ENCODE measurements around the gene NFKBIA. TPM values are rescaled to one million over a fixed set of nuclear protein-coding genes. Genes with fewer than 3 reads are reported as not detected.
"Not testable (repeated sequence)": the region's sequence is repeated elsewhere in the genome, so short reads cannot be mapped to it uniquely, and the experiment has no call there.

The NFKBIA gene
- polyA plus RNA-seq, 4 donors, result 108 to 173 (median 122) TPM

DNA sequence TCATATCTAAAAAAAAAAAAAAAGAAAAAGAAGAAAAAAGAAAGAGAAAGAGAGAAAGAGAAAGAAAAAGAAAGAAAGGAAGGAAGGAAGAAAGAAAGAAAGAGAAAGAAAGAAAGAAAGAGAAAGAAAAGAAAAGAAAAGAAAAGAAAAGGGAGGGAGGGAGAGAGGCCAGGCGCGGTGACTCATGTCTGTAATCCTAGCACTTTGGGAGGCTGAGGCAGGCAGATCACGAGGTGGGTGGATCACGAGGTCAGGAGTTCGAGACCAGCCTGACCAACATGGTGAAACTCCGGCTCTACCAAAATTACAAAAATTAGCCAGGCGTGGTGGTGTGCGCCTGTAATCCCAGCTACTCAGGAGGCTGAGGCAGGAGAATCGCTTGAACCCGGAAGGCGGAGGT lies 31.3 kb downstream of the NFKBIA start:
- H3K9me3 ChIP-seq (ENCODE audit: control insufficient read depth in 2 of 2, insufficient read depth in 1 of 2, low read depth in 1 of 2, low read length in 1 of 2), result peaks cover 0 to 15% of the 10 kb centered on the region in 2 donors
- not testable (repeated sequence) for H3K27me3 ChIP-seq (ENCODE audit: control insufficient read depth in 3 of 3, insufficient read depth in 3 of 3, low read length in 3 of 3); H3K4me1 ChIP-seq (ENCODE audit: control insufficient read depth in 3 of 3, insufficient read depth in 2 of 3, low read depth in 1 of 3, low read length in 2 of 3); DNase-seq; FAIRE-seq; H3K36me3 ChIP-seq (ENCODE audit: control insufficient read depth in 3 of 3, insufficient read depth in 2 of 3, low read depth in 1 of 3, low read length in 3 of 3); H3K4me3 ChIP-seq (ENCODE audit: low read depth in 1 of 3, low read length in 3 of 3); H3K27ac ChIP-seq (ENCODE audit: low read depth in 1 of 3, low read length in 2 of 3)
- whole genome bisulfite sequencing, 3 donors, result 88 to 95% (median 93%) methylated on average over 11 of the region's 11 CpGs

GRCh38 chr14:35370969-35371368 lies 33.6 kb downstream of the NFKBIA start:
- Histone ChIP-seq H3K27me3 (ENCODE audit: control insufficient read depth in 3 of 3, insufficient read depth in 3 of 3, low read length in 3 of 3) (no peaks in the 10 kb centered on the region), H3K4me1 (ENCODE audit: control insufficient read depth in 3 of 3, insufficient read depth in 2 of 3, low read depth in 1 of 3, low read length in 2 of 3) (peaks cover 0 to 23% (median 4%) of the 10 kb centered on the region in 3 donors), H3K4me3 (ENCODE audit: low read depth in 1 of 3, low read length in 3 of 3) (no peak overlapping the region), H3K9me3 (ENCODE audit: control insufficient read depth in 2 of 2, insufficient read depth in 1 of 2, low read depth in 1 of 2, low read length in 1 of 2) (peaks cover 0 to 15% of the 10 kb centered on the region in 2 donors), H3K27ac (ENCODE audit: low read depth in 1 of 3, low read length in 2 of 3) (no peak overlapping the region), H3K36me3 (ENCODE audit: control insufficient read depth in 3 of 3, insufficient read depth in 2 of 3, low read depth in 1 of 3, low read length in 3 of 3) (no peaks in the 10 kb centered on the region)
- 70 to 86% (median 78%) methylated on average over 5 of the region's 5 CpGs for WGBS, 3 donors
- DNase-seq (no peak), FAIRE-seq (no peak)

GRCh38 chr14:35369701-35370191 lies 34.8 kb downstream of the NFKBIA start:
- Histone ChIP-seq H3K4me3 (ENCODE audit: low read depth in 1 of 3, low read length in 3 of 3) (no peak overlapping the region), H3K27me3 (ENCODE audit: control insufficient read depth in 3 of 3, insufficient read depth in 3 of 3, low read length in 3 of 3) (no peaks in the 10 kb centered on the region), H3K27ac (ENCODE audit: low read depth in 1 of 3, low read length in 2 of 3) (no peak overlapping the region), H3K36me3 (ENCODE audit: control insufficient read depth in 3 of 3, insufficient read depth in 2 of 3, low read depth in 1 of 3, low read length in 3 of 3) (no peaks in the 10 kb centered on the region), H3K4me1 (ENCODE audit: control insufficient read depth in 3 of 3, insufficient read depth in 2 of 3, low read depth in 1 of 3, low read length in 2 of 3) (peaks cover 0 to 35% (median 4%) of the 10 kb centered on the region in 3 donors), H3K9me3 (ENCODE audit: control insufficient read depth in 2 of 2, insufficient read depth in 1 of 2, low read depth in 1 of 2, low read length in 1 of 2) (peaks cover 0 to 15% of the 10 kb centered on the region in 2 donors)
- 67 to 83% (median 83%) methylated on average over 24 of the region's 24 CpGs for WGBS, 3 donors
- DNase-seq (no peak), FAIRE-seq (no peak)

GRCh38 chr14:35368583-35369392 lies 35.8 kb downstream of the NFKBIA start:
- peaks cover 0 to 15% of the 10 kb centered on the region in 2 donors for H3K9me3 ChIP-seq (ENCODE audit: control insufficient read depth in 2 of 2, insufficient read depth in 1 of 2, low read depth in 1 of 2, low read length in 1 of 2)
- DNase-seq, result no peak
- FAIRE-seq, result no peak
- H3K27me3 ChIP-seq (ENCODE audit: control insufficient read depth in 3 of 3, insufficient read depth in 3 of 3, low read length in 3 of 3), result no peaks in the 10 kb centered on the region
- H3K36me3 ChIP-seq (ENCODE audit: control insufficient read depth in 3 of 3, insufficient read depth in 2 of 3, low read depth in 1 of 3, low read length in 3 of 3), result no peaks in the 10 kb centered on the region
- WGBS, 3 donors, result 74 to 87% (median 86%) methylated on average over 37 of the region's 37 CpGs
- no peak overlapping the region for H3K27ac ChIP-seq (ENCODE audit: low read depth in 1 of 3, low read length in 2 of 3)
- H3K4me3 ChIP-seq (ENCODE audit: low read depth in 1 of 3, low read length in 3 of 3), result no peak overlapping the region
- H3K4me1 ChIP-seq (ENCODE audit: control insufficient read depth in 3 of 3, insufficient read depth in 2 of 3, low read depth in 1 of 3, low read length in 2 of 3), result peaks cover 0 to 37% (median 4%) of the 10 kb centered on the region in 3 donors

GRCh38 chr14:35368139-35368460 lies 36.4 kb downstream of the NFKBIA start:
- Histone ChIP-seq H3K36me3 (ENCODE audit: control insufficient read depth in 3 of 3, insufficient read depth in 2 of 3, low read depth in 1 of 3, low read length in 3 of 3) (no peaks in the 10 kb centered on the region), H3K27me3 (ENCODE audit: control insufficient read depth in 3 of 3, insufficient read depth in 3 of 3, low read length in 3 of 3) (no peaks in the 10 kb centered on the region), H3K27ac (ENCODE audit: low read depth in 1 of 3, low read length in 2 of 3) (peak overlapping the region in 2 of 3 donors; percentile 28 to 34), H3K4me3 (ENCODE audit: low read depth in 1 of 3, low read length in 3 of 3) (no peak overlapping the region), H3K4me1 (ENCODE audit: control insufficient read depth in 3 of 3, insufficient read depth in 2 of 3, low read depth in 1 of 3, low read length in 2 of 3) (peaks cover 0 to 37% (median 4%) of the 10 kb centered on the region in 3 donors), H3K9me3 (ENCODE audit: control insufficient read depth in 2 of 2, insufficient read depth in 1 of 2, low read depth in 1 of 2, low read length in 1 of 2) (peaks cover 0 to 15% of the 10 kb centered on the region in 2 donors)
- DNase-seq (no peak), FAIRE-seq (no peak)
- 57 to 85% (median 66%) methylated on average over 2 of the region's 2 CpGs for WGBS, 3 donors

DNA sequence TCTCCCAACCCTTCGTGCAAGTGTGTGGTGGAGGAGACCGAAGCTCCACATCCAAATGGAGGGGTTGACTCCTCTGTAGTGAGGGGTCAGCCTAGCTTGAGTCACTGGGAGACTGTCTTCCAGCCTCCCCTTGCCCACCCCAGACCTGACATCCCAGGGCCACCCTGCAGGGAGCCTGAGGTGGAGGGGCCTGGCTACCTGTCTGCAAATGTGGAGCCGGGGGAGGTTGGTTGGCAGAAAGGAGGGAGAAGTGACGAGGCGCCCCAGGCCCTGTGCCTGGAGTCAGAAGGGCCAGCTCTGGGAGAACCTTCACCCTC lies 37.5 kb downstream of the NFKBIA start:
- WGBS, 3 donors, result 92 to 98% (median 96%) methylated on average over 5 of the region's 5 CpGs
- no peak for DNase-seq
- no peak for FAIRE-seq
- H3K4me1 ChIP-seq (ENCODE audit: control insufficient read depth in 3 of 3, insufficient read depth in 2 of 3, low read depth in 1 of 3, low read length in 2 of 3), result peaks cover 0 to 37% (median 4%) of the 10 kb centered on the region in 3 donors
- H3K4me3 ChIP-seq (ENCODE audit: low read depth in 1 of 3, low read length in 3 of 3), result no peak overlapping the region
- no peaks in the 10 kb centered on the region for H3K36me3 ChIP-seq (ENCODE audit: control insufficient read depth in 3 of 3, insufficient read depth in 2 of 3, low read depth in 1 of 3, low read length in 3 of 3)
- peaks cover 0 to 14% of the 10 kb centered on the region in 2 donors for H3K9me3 ChIP-seq (ENCODE audit: control insufficient read depth in 2 of 2, insufficient read depth in 1 of 2, low read depth in 1 of 2, low read length in 1 of 2)
- H3K27me3 ChIP-seq (ENCODE audit: control insufficient read depth in 3 of 3, insufficient read depth in 3 of 3, low read length in 3 of 3), result no peaks in the 10 kb centered on the region
- H3K27ac ChIP-seq (ENCODE audit: low read depth in 1 of 3, low read length in 2 of 3), result peak overlapping the region in 2 of 3 donors; percentile 29 to 83

DNA sequence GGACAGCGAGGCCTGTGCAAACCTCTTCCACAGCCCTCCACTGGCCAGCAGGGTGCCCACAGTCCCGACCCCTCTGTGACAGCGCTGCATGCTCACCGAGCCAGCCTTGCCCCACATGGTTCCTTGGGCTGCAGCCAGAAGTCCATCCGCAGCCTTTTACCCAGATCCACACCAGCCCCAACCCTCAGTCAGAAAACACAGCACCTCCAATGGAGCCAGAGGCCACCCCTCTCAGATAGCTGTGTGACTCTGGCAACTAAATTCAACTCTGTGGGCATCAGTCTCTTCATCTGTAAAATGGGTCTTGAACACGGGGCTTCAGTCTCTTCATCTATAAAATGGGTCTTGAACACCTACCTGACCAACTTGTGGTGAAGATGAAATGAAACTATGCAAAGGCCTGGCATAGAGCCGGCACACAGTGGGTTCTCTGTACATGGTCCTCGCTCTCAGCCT lies 38.0 kb downstream of the NFKBIA start:
- H3K4me1 ChIP-seq (ENCODE audit: control insufficient read depth in 3 of 3, insufficient read depth in 2 of 3, low read depth in 1 of 3, low read length in 2 of 3), result peaks cover 0 to 37% (median 4%) of the 10 kb centered on the region in 3 donors
- peak overlapping the region in 2 of 3 donors; percentile 83 to 88 for H3K27ac ChIP-seq (ENCODE audit: low read depth in 1 of 3, low read length in 2 of 3)
- no peak for DNase-seq
- H3K36me3 ChIP-seq (ENCODE audit: control insufficient read depth in 3 of 3, insufficient read depth in 2 of 3, low read depth in 1 of 3, low read length in 3 of 3), result no peaks in the 10 kb centered on the region
- H3K27me3 ChIP-seq (ENCODE audit: control insufficient read depth in 3 of 3, insufficient read depth in 3 of 3, low read length in 3 of 3), result no peaks in the 10 kb centered on the region
- WGBS, 3 donors, result 84 to 94% (median 91%) methylated on average over 8 of the region's 8 CpGs
- FAIRE-seq, result no peak
- no peak overlapping the region for H3K4me3 ChIP-seq (ENCODE audit: low read depth in 1 of 3, low read length in 3 of 3)
- H3K9me3 ChIP-seq (ENCODE audit: control insufficient read depth in 2 of 2, insufficient read depth in 1 of 2, low read depth in 1 of 2, low read length in 1 of 2), result peaks cover 0 to 10% of the 10 kb centered on the region in 2 donors

DNA sequence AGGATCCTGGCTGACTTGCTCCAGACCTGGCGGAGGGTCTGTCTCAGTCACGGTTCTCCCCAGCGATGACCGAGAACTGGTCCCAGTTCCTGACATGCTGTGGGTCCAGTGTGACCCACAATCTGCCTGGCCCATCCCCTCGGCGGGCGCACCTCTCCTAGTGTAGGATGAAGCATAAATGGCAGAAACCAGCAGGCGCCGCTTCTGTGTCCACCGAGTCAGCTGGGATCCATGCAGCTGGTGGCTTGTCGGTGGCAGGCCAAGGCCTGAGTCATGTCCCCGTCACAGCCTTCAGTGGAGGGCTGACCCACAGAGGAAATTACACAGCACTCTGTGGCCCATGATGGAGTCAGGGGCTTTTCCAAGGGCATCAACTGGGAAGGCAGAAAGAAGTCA lies 38.5 kb downstream of the NFKBIA start:
- no peaks in the 10 kb centered on the region for H3K27me3 ChIP-seq (ENCODE audit: control insufficient read depth in 3 of 3, insufficient read depth in 3 of 3, low read length in 3 of 3)
- 86 to 88% (median 87%) methylated on average over 12 of the region's 12 CpGs for WGBS, 3 donors
- H3K9me3 ChIP-seq (ENCODE audit: control insufficient read depth in 2 of 2, insufficient read depth in 1 of 2, low read depth in 1 of 2, low read length in 1 of 2), result peaks cover 0 to 6% of the 10 kb centered on the region in 2 donors
- peak overlapping the region in 2 of 3 donors; percentile 83 to 88 for H3K27ac ChIP-seq (ENCODE audit: low read depth in 1 of 3, low read length in 2 of 3)
- H3K4me1 ChIP-seq (ENCODE audit: control insufficient read depth in 3 of 3, insufficient read depth in 2 of 3, low read depth in 1 of 3, low read length in 2 of 3), result peaks cover 0 to 37% (median 4%) of the 10 kb centered on the region in 3 donors
- no peak for FAIRE-seq
- no peak overlapping the region for H3K4me3 ChIP-seq (ENCODE audit: low read depth in 1 of 3, low read length in 3 of 3)
- DNase-seq, result no peak
- no peaks in the 10 kb centered on the region for H3K36me3 ChIP-seq (ENCODE audit: control insufficient read depth in 3 of 3, insufficient read depth in 2 of 3, low read depth in 1 of 3, low read length in 3 of 3)
